ENCODE data around the gene WASHC3. TPM values are rescaled to one million over a fixed set of nuclear protein-coding genes. Genes with fewer than 3 reads are reported as not detected.

Gene WASHC3
- total RNA-seq, 1 donor from 2014 or later, result 49.4 TPM

DNA sequence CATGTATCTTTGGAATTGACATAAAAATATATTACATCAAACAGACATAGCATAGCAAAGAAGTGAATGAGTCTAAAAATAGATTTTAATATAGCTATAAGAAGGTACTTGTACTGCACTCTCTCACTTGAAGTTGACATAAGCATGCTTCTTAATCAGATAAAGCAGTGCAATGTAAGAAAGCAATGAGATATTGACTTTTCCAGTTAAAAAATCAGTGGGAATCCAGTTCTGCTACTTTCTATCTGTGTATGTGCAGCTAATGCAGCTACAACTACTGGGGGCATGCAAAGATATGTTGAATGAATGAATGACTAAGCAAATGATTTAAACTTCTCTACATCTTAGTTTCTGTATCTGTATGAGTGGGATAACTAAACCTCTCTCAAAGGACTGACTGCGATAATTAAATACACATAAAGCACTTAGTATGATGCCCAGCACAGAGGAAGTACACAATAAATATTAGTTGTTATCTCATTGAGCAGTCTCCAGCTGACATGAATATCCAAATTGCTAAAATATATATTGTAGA, 10.3 kb downstream of the WASHC3 start:
- Histone ChIP-seq H3K4me3 (no peak overlapping the region), H3K4me1 (no peaks in the 10 kb centered on the region), H3K27ac (no peak overlapping the region), H3K36me3 (peaks cover 0 to 26% of the 10 kb centered on the region in 2 donors), H3K9me3 (no peaks in the 10 kb centered on the region), H3K27me3 (no peaks in the 10 kb centered on the region)
- DNase-seq (ENCODE audit: extremely low spot score in 2 of 2), result no peak
- TF ChIP-seq POLR2A (IDR thresholded peaks at IDR 0.05) (no peak), POLR2AphosphoS5 (IDR thresholded peaks at IDR 0.05; ENCODE audit: insufficient read depth in 1 of 2, low read depth in 1 of 2) (no peak)
- TF ChIP-seq, protein P1, sequence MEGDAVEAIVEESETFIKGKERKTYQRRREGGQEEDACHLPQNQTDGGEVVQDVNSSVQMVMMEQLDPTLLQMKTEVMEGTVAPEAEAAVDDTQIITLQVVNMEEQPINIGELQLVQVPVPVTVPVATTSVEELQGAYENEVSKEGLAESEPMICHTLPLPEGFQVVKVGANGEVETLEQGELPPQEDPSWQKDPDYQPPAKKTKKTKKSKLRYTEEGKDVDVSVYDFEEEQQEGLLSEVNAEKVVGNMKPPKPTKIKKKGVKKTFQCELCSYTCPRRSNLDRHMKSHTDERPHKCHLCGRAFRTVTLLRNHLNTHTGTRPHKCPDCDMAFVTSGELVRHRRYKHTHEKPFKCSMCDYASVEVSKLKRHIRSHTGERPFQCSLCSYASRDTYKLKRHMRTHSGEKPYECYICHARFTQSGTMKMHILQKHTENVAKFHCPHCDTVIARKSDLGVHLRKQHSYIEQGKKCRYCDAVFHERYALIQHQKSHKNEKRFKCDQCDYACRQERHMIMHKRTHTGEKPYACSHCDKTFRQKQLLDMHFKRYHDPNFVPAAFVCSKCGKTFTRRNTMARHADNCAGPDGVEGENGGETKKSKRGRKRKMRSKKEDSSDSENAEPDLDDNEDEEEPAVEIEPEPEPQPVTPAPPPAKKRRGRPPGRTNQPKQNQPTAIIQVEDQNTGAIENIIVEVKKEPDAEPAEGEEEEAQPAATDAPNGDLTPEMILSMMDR (IDR thresholded peaks at IDR 0.05), result no peak
- intact Hi-C loops (cut with DNase I), result no loop called here

GRCh38 chr12:102050660-102051430, 10.9 kb downstream of the WASHC3 start:
- intact Hi-C loops (cut with DNase I), result no loop called here
- H3K27me3 ChIP-seq, result no peaks in the 10 kb centered on the region
- H3K9me3 ChIP-seq, result no peaks in the 10 kb centered on the region
- TF ChIP-seq POLR2A (IDR thresholded peaks at IDR 0.05) (no peak), POLR2AphosphoS5 (IDR thresholded peaks at IDR 0.05; ENCODE audit: insufficient read depth in 1 of 2, low read depth in 1 of 2) (no peak)
- TF ChIP-seq, protein P1 (IDR thresholded peaks at IDR 0.05), result no peak
- peaks cover 0 to 25% of the 10 kb centered on the region in 2 donors for H3K36me3 ChIP-seq
- no peak for DNase-seq (ENCODE audit: extremely low spot score in 2 of 2)
- no peaks in the 10 kb centered on the region for H3K4me1 ChIP-seq
- H3K4me3 ChIP-seq, result no peak overlapping the region
- H3K27ac ChIP-seq, result no peak overlapping the region

- H3K27me3 ChIP-seq, result no peaks in the 10 kb centered on the region
- H3K27ac ChIP-seq, result no peak overlapping the region
- H3K4me1 ChIP-seq, result no peaks in the 10 kb centered on the region
- peaks cover 0 to 23% of the 10 kb centered on the region in 2 donors for H3K36me3 ChIP-seq
- no peak overlapping the region for H3K4me3 ChIP-seq
- intact Hi-C loops (cut with DNase I), result no loop called here
- no peak for DNase-seq (ENCODE audit: extremely low spot score in 2 of 2)
- H3K9me3 ChIP-seq, result no peaks in the 10 kb centered on the region
- TF ChIP-seq, protein P1 (IDR thresholded peaks at IDR 0.05), result no peak
- TF ChIP-seq POLR2AphosphoS5 (IDR thresholded peaks at IDR 0.05; ENCODE audit: insufficient read depth in 1 of 2, low read depth in 1 of 2), result no peak
- no peak for TF ChIP-seq POLR2A (IDR thresholded peaks at IDR 0.05)
Measured at GRCh38 chr12:102043928-102044327, 17.9 kb downstream of the WASHC3 start.

GRCh38 chr12:102033991-102034745, 27.6 kb downstream of the WASHC3 start:
- no peak overlapping the region for H3K4me3 ChIP-seq
- intact Hi-C loops (cut with DNase I), result no loop called here
- peaks cover 0 to 23% of the 10 kb centered on the region in 2 donors for H3K36me3 ChIP-seq
- H3K27ac ChIP-seq, result no peak overlapping the region
- H3K9me3 ChIP-seq, result no peaks in the 10 kb centered on the region
- H3K27me3 ChIP-seq, result no peaks in the 10 kb centered on the region
- H3K4me1 ChIP-seq, result no peaks in the 10 kb centered on the region
- TF ChIP-seq, protein P1 (IDR thresholded peaks at IDR 0.05), result no peak
- TF ChIP-seq POLR2AphosphoS5 (IDR thresholded peaks at IDR 0.05; ENCODE audit: insufficient read depth in 1 of 2, low read depth in 1 of 2) (no peak), POLR2A (IDR thresholded peaks at IDR 0.05) (no peak)
- no peak for DNase-seq (ENCODE audit: extremely low spot score in 2 of 2)
